Endodermal cell (in vitro differentiated cells): ENCODE data around the gene RBM17. TPM values are rescaled to one million over a fixed set of nuclear protein-coding genes. Genes with fewer than 3 reads are reported as not detected.
"Not testable (repeated sequence)": the region's sequence is repeated elsewhere in the genome, so short reads cannot be mapped to it uniquely, and the experiment has no call there.

Source experiments
- DNase-seq: peaks from one replicate; pipeline ENCODE4 v3.0.0-alpha.2; 2017
- H3K27ac ChIP-seq: 2 replicates; pipeline ENCODE4 v1.5.1; 2013; ENCODE audit warnings: mild to moderate bottlenecking, low read depth, low read length, moderate library complexity
- H3K27me3 ChIP-seq: 2 replicates; pipeline ENCODE4 v1.6.1; 2013; ENCODE audit warnings: mild to moderate bottlenecking, low read length, moderate library complexity; ENCODE audit not compliant: insufficient read depth, control insufficient read depth, poor library complexity, severe bottlenecking
- H3K36me3 ChIP-seq: 2 replicates; pipeline ENCODE4 v1.7.0; 2013; ENCODE audit warnings: mild to moderate bottlenecking, low read length, moderate library complexity; ENCODE audit not compliant: control insufficient read depth, insufficient read depth
- H3K4me1 ChIP-seq: one replicate; pipeline ENCODE4 v1.7.0; 2013; ENCODE audit warnings: low read length; ENCODE audit not compliant: control insufficient read depth, insufficient read depth
- H3K4me3 ChIP-seq: 2 replicates; pipeline ENCODE4 v1.5.1; 2013; ENCODE audit warnings: mild to moderate bottlenecking, low read length, moderate library complexity
- H3K9ac ChIP-seq: 2 replicates; pipeline ENCODE4 v1.6.1; 2013; ENCODE audit warnings: mild to moderate bottlenecking, low read length, moderate library complexity; ENCODE audit not compliant: poor library complexity, severe bottlenecking; ENCODE audit errors: extremely low read depth
- H3K9me3 ChIP-seq: 2 replicates; pipeline ENCODE4 v1.6.1; 2013; ENCODE audit warnings: mild to moderate bottlenecking, low read length, moderate library complexity; ENCODE audit not compliant: control insufficient read depth
- H3K27ac Mint-ChIP-seq: 2 replicates; pipeline ENCODE4 v1.8.0; 2020; ENCODE audit warnings: mixed read lengths
- H3K27me3 Mint-ChIP-seq: 2 replicates; pipeline ENCODE4 v1.8.0; 2021; ENCODE audit warnings: mild to moderate bottlenecking, mixed read lengths; ENCODE audit not compliant: insufficient read depth
- H3K36me3 Mint-ChIP-seq: 2 replicates; pipeline ENCODE4 v1.8.0; 2020; ENCODE audit warnings: low read depth, mixed read lengths
- H3K4me1 Mint-ChIP-seq: 2 replicates; pipeline ENCODE4 v1.8.0; 2020; ENCODE audit warnings: mixed read lengths
- H3K4me3 Mint-ChIP-seq: 2 replicates; pipeline ENCODE4 v1.8.0; 2020; ENCODE audit warnings: mild to moderate bottlenecking, moderate library complexity, mixed read lengths
- H3K9me3 Mint-ChIP-seq: 2 replicates; pipeline ENCODE4 v1.8.0; 2020; ENCODE audit warnings: mild to moderate bottlenecking, mixed read lengths
- WGBS, 2 experiments: methylation state at CpG; one replicate each; pipeline versions ENCODE4 v1.1.5 to v1.1.7; 2013; ENCODE audit warnings: missing lambda C conversion rate in 2 of 2, mixed read lengths in 1 of 2; ENCODE audit not compliant: insufficient coverage in 1 of 2, insufficient read length in 1 of 2; 5-methylcytosine and 5-hydroxymethylcytosine counted together
- total RNA-seq, 2 donors: library from RNA; stranded (reverse); fragmentation: NEBNext Ultra II Directional in 1 of 2; extraction: Animal tissue kit (Norgen Biotek cat#: 25700) in 1 of 2; gene quantifications; 2 replicates in 1 of 2; 3 replicates in 1 of 2; pipeline ENCODE4 v1.2.1, GENCODE V29; 2021
- TF ChIP-seq, protein P1 (sequence below): fragments of 200-600 bp; sonication (generic); conservative IDR thresholded peaks from 2 replicates; pipeline ENCODE4 v1.5.0; 2021; ENCODE audit warnings: antibody characterized with exemption, mild to moderate bottlenecking

RBM17 gene
- total RNA-seq, 2 donors from 2014 or later, result 123 to 139 TPM

DNA sequence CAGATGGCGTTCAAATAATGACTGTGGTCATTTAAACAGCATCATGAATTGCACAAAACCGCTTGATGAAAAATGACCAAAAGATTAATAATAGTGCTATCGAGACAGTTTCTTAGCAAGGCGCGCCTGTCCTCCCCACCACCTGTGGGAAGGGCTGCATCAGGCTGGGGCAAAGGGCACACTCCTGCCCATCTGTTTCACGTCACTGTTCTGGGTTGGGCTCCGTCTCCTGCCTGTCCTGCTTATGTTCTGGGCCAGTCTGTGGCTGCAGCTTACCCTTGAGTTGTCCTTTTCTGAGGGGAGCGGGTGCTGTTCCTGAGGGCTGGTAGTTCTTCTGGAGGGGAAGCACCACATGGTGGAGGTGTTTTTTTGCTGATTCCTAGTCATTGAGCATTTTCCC, 13.3 kb downstream of the RBM17 start:
- H3K36me3 Mint-ChIP-seq, result peaks cover 66% of the 10 kb centered on the region
- H3K4me1 Mint-ChIP-seq, result peaks cover 14% of the 10 kb centered on the region
- DNase-seq, result no peak

DNA sequence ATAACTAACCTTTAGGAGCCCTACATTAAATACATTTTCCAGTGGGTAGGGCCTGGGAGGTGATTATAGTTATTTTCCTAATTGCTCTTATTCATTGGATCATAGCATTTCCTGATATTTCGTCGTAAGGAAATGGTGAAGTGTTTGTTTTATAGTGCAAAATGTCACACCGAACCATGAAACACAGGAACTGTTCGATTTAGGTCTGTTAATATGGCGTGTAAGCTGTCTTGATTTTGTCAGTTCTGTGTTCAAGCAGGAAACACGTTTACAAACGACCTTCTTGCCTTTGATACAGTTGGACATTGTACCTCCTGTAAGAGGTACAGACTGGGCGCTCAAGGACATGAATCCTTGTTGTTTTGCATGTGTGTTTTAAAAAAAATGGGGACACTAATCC, 14.8 kb downstream of the RBM17 start:
- H3K4me1 ChIP-seq, result peaks cover under 1% of the 10 kb centered on the region
- Mint-ChIP-seq H3K9me3 (no peaks in the 10 kb centered on the region), H3K4me1 (peaks cover 11% of the 10 kb centered on the region), H3K27ac (no peak overlapping the region), H3K36me3 (peaks cover 63% of the 10 kb centered on the region), H3K27me3 (no peaks in the 10 kb centered on the region), H3K4me3 (no peak overlapping the region)
- H3K27ac ChIP-seq, result no peak overlapping the region
- H3K9me3 ChIP-seq, result no peaks in the 10 kb centered on the region
- no peak overlapping the region for H3K9ac ChIP-seq
- 90 to 93% methylated on average over 6 to 8 of the region's 8 CpGs for WGBS, 2 experiments
- no peak overlapping the region for H3K4me3 ChIP-seq
- DNase-seq, result no peak
- H3K27me3 ChIP-seq, result no peaks in the 10 kb centered on the region
- peaks cover 90% of the 10 kb centered on the region for H3K36me3 ChIP-seq
- TF ChIP-seq, protein P1, sequence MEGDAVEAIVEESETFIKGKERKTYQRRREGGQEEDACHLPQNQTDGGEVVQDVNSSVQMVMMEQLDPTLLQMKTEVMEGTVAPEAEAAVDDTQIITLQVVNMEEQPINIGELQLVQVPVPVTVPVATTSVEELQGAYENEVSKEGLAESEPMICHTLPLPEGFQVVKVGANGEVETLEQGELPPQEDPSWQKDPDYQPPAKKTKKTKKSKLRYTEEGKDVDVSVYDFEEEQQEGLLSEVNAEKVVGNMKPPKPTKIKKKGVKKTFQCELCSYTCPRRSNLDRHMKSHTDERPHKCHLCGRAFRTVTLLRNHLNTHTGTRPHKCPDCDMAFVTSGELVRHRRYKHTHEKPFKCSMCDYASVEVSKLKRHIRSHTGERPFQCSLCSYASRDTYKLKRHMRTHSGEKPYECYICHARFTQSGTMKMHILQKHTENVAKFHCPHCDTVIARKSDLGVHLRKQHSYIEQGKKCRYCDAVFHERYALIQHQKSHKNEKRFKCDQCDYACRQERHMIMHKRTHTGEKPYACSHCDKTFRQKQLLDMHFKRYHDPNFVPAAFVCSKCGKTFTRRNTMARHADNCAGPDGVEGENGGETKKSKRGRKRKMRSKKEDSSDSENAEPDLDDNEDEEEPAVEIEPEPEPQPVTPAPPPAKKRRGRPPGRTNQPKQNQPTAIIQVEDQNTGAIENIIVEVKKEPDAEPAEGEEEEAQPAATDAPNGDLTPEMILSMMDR, result no peak

More for the DNA sequence above, 13.3 kb downstream of the RBM17 start:
- no peaks in the 10 kb centered on the region for H3K9me3 Mint-ChIP-seq
- H3K9me3 ChIP-seq, result no peaks in the 10 kb centered on the region
- H3K27ac Mint-ChIP-seq, result no peak overlapping the region
- no peak overlapping the region for H3K4me3 Mint-ChIP-seq
- no peak overlapping the region for H3K27ac ChIP-seq
- H3K4me1 ChIP-seq, result no peaks in the 10 kb centered on the region
- H3K27me3 Mint-ChIP-seq, result no peaks in the 10 kb centered on the region
- TF ChIP-seq, protein P1, result no peak
- no peak overlapping the region for H3K9ac ChIP-seq
- H3K36me3 ChIP-seq, result peaks cover 94% of the 10 kb centered on the region
- H3K4me3 ChIP-seq, result no peak overlapping the region
- no peaks in the 10 kb centered on the region for H3K27me3 ChIP-seq
- 93 to 95% methylated on average over 7 to 8 of the region's 8 CpGs for WGBS, 2 experiments

DNA sequence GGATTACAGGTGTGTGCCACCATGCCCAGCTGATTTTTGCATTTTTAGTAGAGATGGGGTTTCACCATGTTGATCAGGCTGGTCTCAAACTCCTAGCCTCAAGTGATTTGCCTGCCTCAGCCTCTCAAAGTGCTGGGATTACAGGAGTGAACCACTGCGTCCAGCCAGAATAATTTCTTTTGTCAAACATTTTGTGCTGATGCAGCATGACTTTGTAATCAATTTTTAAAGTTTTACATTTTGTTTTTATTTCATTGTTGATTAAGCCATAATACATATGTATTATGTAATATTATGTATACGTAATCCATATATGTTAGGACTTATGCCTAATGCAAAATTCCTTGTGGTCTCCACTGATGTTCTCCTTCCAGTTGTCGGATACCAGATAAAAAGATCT, 18.8 kb downstream of the RBM17 start:
- peaks cover 28% of the 10 kb centered on the region for H3K4me1 Mint-ChIP-seq
- not testable (repeated sequence) for H3K27me3 Mint-ChIP-seq, H3K9me3 ChIP-seq, H3K9ac ChIP-seq, H3K4me3 ChIP-seq, H3K27ac Mint-ChIP-seq, H3K4me1 ChIP-seq, H3K27me3 ChIP-seq, H3K9me3 Mint-ChIP-seq, H3K4me3 Mint-ChIP-seq, DNase-seq, H3K27ac ChIP-seq
- H3K36me3 ChIP-seq, result peaks cover 92% of the 10 kb centered on the region
- WGBS, 2 experiments, result 92 to 98% methylated on average over 2 to 3 of the region's 3 CpGs
- H3K36me3 Mint-ChIP-seq, result peaks cover 64% of the 10 kb centered on the region

DNA sequence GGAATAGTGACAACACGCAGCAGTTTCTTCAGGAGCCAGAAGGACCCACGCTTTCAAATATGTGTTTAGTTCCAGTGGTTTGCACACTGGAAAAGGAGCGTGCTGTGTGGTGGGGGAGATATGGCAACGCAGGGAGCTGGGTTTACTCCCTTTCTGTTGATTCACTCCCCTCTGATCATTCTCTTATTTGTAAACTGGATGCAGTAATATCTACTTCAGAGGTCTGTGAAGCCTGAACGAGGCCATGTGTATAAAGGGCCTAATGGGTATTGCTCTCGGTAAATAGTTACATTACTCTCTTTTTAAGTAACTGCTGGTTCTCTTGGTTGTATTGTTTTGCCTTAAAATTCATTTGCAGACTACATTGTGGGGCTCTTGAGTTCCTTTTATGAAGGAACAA, 19.2 kb downstream of the RBM17 start:
- Histone ChIP-seq H3K4me3 (no peak overlapping the region), H3K9ac (no peak overlapping the region), H3K27ac (no peak overlapping the region), H3K36me3 (peaks cover 92% of the 10 kb centered on the region), H3K27me3 (no peaks in the 10 kb centered on the region), H3K9me3 (no peaks in the 10 kb centered on the region), H3K4me1 (peaks cover 6% of the 10 kb centered on the region)
- DNase-seq, result no peak
- Mint-ChIP-seq H3K27me3 (no peaks in the 10 kb centered on the region), H3K4me3 (no peak overlapping the region), H3K27ac (peak overlapping the region; percentile 64), H3K4me1 (peaks cover 28% of the 10 kb centered on the region), H3K9me3 (no peaks in the 10 kb centered on the region), H3K36me3 (peaks cover 66% of the 10 kb centered on the region)
- TF ChIP-seq, protein P1, result no peak
- 90 to 100% methylated on average over 2 to 6 of the region's 6 CpGs for WGBS, 2 experiments
